Progenitor cell of endocrine pancreas (in vitro differentiated cells): ENCODE measurements around the gene ERN1. TPM values are rescaled to one million over a fixed set of nuclear protein-coding genes. Genes with fewer than 3 reads are reported as not detected.

Experiments
- DNase-seq: peaks from one replicate; pipeline ENCODE4 v3.0.0; 2021; ENCODE audit warnings: low spot score; ENCODE audit not compliant: unreplicated experiment
- H3K27ac Mint-ChIP-seq: 2 replicates; pipeline ENCODE4 v1.8.0; 2021; ENCODE audit warnings: mild to moderate bottlenecking, moderate library complexity, mixed read lengths
- H3K27me3 Mint-ChIP-seq: 2 replicates; pipeline ENCODE4 v1.8.0; 2021; ENCODE audit warnings: mixed read lengths
- H3K36me3 Mint-ChIP-seq: 2 replicates; pipeline ENCODE4 v1.8.0; 2022; ENCODE audit warnings: mixed read lengths; ENCODE audit not compliant: insufficient read depth
- H3K4me1 Mint-ChIP-seq: 2 replicates; pipeline ENCODE4 v1.8.0; 2021; ENCODE audit warnings: low read depth, mixed read lengths
- H3K4me3 Mint-ChIP-seq: 2 replicates; pipeline ENCODE4 v1.8.0; 2021; ENCODE audit warnings: low read depth, mild to moderate bottlenecking, moderate library complexity, mixed read lengths
- H3K9me3 Mint-ChIP-seq: 2 replicates; pipeline ENCODE4 v1.8.0; 2021; ENCODE audit warnings: low read depth, mixed read lengths
- CTCF ChIP-seq: fragments of 200-600 bp; sonication (generic); IDR thresholded peaks from one replicate; pipeline ENCODE4 v1.5.0; 2021; ENCODE audit warnings: antibody characterized with exemption, mild to moderate bottlenecking; ENCODE audit not compliant: unreplicated experiment
- total RNA-seq: library from RNA; stranded (reverse); gene quantifications from 2 replicates; pipeline ENCODE4 v1.2.1, GENCODE V29; 2021

ERN1 gene
- total RNA-seq, 1 donor from 2014 or later: 43.1 TPM

GRCh38 chr17:64037180-64037579 lies 92.8 kb downstream of the ERN1 start:
- no peak for DNase-seq
- no peak for TF ChIP-seq CTCF
- peaks cover 12% of the 10 kb centered on the region for H3K4me1 Mint-ChIP-seq
- no peaks in the 10 kb centered on the region for H3K27me3 Mint-ChIP-seq
- H3K36me3 Mint-ChIP-seq: peaks cover 29% of the 10 kb centered on the region
- no peak overlapping the region for H3K27ac Mint-ChIP-seq
- no peak overlapping the region for H3K4me3 Mint-ChIP-seq
- H3K9me3 Mint-ChIP-seq: no peaks in the 10 kb centered on the region

- Mint-ChIP-seq H3K4me1 (peaks cover 12% of the 10 kb centered on the region), H3K4me3 (no peak overlapping the region), H3K36me3 (peaks cover 21% of the 10 kb centered on the region), H3K27me3 (no peaks in the 10 kb centered on the region), H3K9me3 (no peaks in the 10 kb centered on the region), H3K27ac (peak overlapping the region; percentile 52)
- no peak for DNase-seq
- no peak for TF ChIP-seq CTCF
Measured at GRCh38 chr17:64036198-64036922, 93.6 kb downstream of the ERN1 start.

- Mint-ChIP-seq H3K27ac (no peak overlapping the region), H3K9me3 (no peaks in the 10 kb centered on the region), H3K4me3 (no peak overlapping the region), H3K27me3 (no peaks in the 10 kb centered on the region), H3K4me1 (no peaks in the 10 kb centered on the region), H3K36me3 (peaks cover 8% of the 10 kb centered on the region)
- TF ChIP-seq CTCF: no peak
- no peak for DNase-seq
Measured at GRCh38 chr17:64032081-64032480, 97.9 kb downstream of the ERN1 start.

GRCh38 chr17:64028874-64029464 lies 101.0 kb downstream of the ERN1 start:
- DNase-seq: peak; percentile 41
- H3K36me3 Mint-ChIP-seq: no peaks in the 10 kb centered on the region
- peaks cover 16% of the 10 kb centered on the region for H3K4me1 Mint-ChIP-seq
- H3K9me3 Mint-ChIP-seq: no peaks in the 10 kb centered on the region
- H3K4me3 Mint-ChIP-seq: no peak overlapping the region
- H3K27me3 Mint-ChIP-seq: peaks cover 6% of the 10 kb centered on the region
- H3K27ac Mint-ChIP-seq: no peak overlapping the region
- peak; percentile 87 for TF ChIP-seq CTCF

- peak overlapping the region; percentile 60 for H3K4me3 Mint-ChIP-seq
- no peaks in the 10 kb centered on the region for H3K36me3 Mint-ChIP-seq
- DNase-seq: peak; percentile 52
- peak; percentile 92 for TF ChIP-seq CTCF
- no peak overlapping the region for H3K27ac Mint-ChIP-seq
- peaks cover 6% of the 10 kb centered on the region for H3K27me3 Mint-ChIP-seq
- H3K4me1 Mint-ChIP-seq: peaks cover 26% of the 10 kb centered on the region
- H3K9me3 Mint-ChIP-seq: no peaks in the 10 kb centered on the region
Measured at GRCh38 chr17:64025732-64026294, 104.1 kb downstream of the ERN1 start.
